ENCODE measurements around the gene CHRDL2.

CHRDL2 gene

GRCh38 chr11:74739546-74740270, 8.5 kb upstream of the CHRDL2 start:
- TF ChIP-seq IKZF3 (tag by site-specific recombination; IDR thresholded peaks at IDR 0.05) (peak; percentile 77), KLF1 (tag by site-specific recombination; IDR thresholded peaks at IDR 0.05) (no peak), ZBTB20 (tag by site-specific recombination; IDR thresholded peaks at IDR 0.05) (peak; percentile 73), ZNF658 (tag by site-specific recombination; IDR thresholded peaks at IDR 0.05) (no peak), ZBTB17 (tag by site-specific recombination; IDR thresholded peaks at IDR 0.05) (peak; percentile 94), FEZF1 (tag by site-specific recombination; IDR thresholded peaks at IDR 0.05) (no peak), ZNF654 (tag by site-specific recombination; IDR thresholded peaks at IDR 0.05; ENCODE audit: low read depth) (peak; percentile 51), CTCF (tag by site-specific recombination; IDR thresholded peaks at IDR 0.05) (peak; percentile 44; the same call in 1 of the 2 replicates), SP7 (tag by site-specific recombination; IDR thresholded peaks at IDR 0.05) (no peak), ZNF23 (tag by site-specific recombination; IDR thresholded peaks at IDR 0.05; ENCODE audit: borderline replicate concordance) (no peak), SALL2 (tag by site-specific recombination; IDR thresholded peaks at IDR 0.05; ENCODE audit: borderline replicate concordance) (no peak)
- no peaks in the 10 kb centered on the region for H3K36me3 ChIP-seq (ENCODE audit: control insufficient read depth in 2 of 2, insufficient read depth in 1 of 2, low read length in 2 of 2)
- H3K27ac ChIP-seq (ENCODE audit: extremely low read depth, low read depth, low read length) = no peak overlapping the region
- no peaks in the 10 kb centered on the region for H3K9me3 ChIP-seq (ENCODE audit: control insufficient read depth, insufficient read depth, low read depth, low read length)
- ChIA-PET POLR2A (no interaction called here), CTCF (interaction anchor here (0.6 to 5.5 kb wide), 32 partner anchors 8 to 859 kb away, joined by 3 to 63 read pairs (median 4); no protein-coding TSS in a partner anchor)
- H3K4me3 ChIP-seq (ENCODE audit: low read depth, low read length) = no peak overlapping the region
- no peaks in the 10 kb centered on the region for H3K4me1 ChIP-seq (ENCODE audit: control insufficient read depth, insufficient read depth, low read length)

GRCh38 chr11:74736031-74736430, 4.8 kb upstream of the CHRDL2 start:
- CTCF ChIA-PET = interaction anchor here (0.8 to 2.4 kb wide), 4 partner anchors 9 to 101 kb away, joined by 4 to 8 read pairs (median 5); no protein-coding TSS in a partner anchor
- POLR2A ChIA-PET = no interaction called here
- no peaks in the 10 kb centered on the region for H3K36me3 ChIP-seq (ENCODE audit: control insufficient read depth in 2 of 2, insufficient read depth in 1 of 2, low read length in 2 of 2)
- H3K27ac ChIP-seq (ENCODE audit: extremely low read depth, low read depth, low read length) = no peak overlapping the region
- H3K4me1 ChIP-seq (ENCODE audit: control insufficient read depth, insufficient read depth, low read length) = no peaks in the 10 kb centered on the region
- H3K4me3 ChIP-seq (ENCODE audit: low read depth, low read length) = no peak overlapping the region
- H3K9me3 ChIP-seq (ENCODE audit: control insufficient read depth, insufficient read depth, low read depth, low read length) = no peaks in the 10 kb centered on the region
- TF ChIP-seq ZNF391 (tag by site-specific recombination; IDR thresholded peaks at IDR 0.05; ENCODE audit: borderline replicate concordance, low read depth) = no peak
- TF ChIP-seq GLIS2 (tag by site-specific recombination; IDR thresholded peaks at IDR 0.05) = no peak
- 0 out of 2 replicates have a peak, but pooled peaks have one; percentile 26 for TF ChIP-seq ZBTB11 (tag by site-specific recombination; conservative IDR thresholded peaks at IDR 0.05; ENCODE audit: low read depth)
- no peak for TF ChIP-seq ZNF362 (tag by site-specific recombination; IDR thresholded peaks at IDR 0.05)
- peak; percentile 50; the same call in 1 of the 2 replicates for TF ChIP-seq ZNF394 (tag by site-specific recombination; IDR thresholded peaks at IDR 0.05; ENCODE audit: borderline replicate concordance)
- TF ChIP-seq ZFP37 (tag by site-specific recombination; IDR thresholded peaks at IDR 0.05) = no peak
- TF ChIP-seq FEZF1 (tag by site-specific recombination; IDR thresholded peaks at IDR 0.05) = no peak
- no peak for TF ChIP-seq ZNF16 (tag by site-specific recombination; IDR thresholded peaks at IDR 0.05; ENCODE audit: low read depth)
- TF ChIP-seq ZNF518A (tag by site-specific recombination; conservative IDR thresholded peaks at IDR 0.05; ENCODE audit: low read depth) = peak; percentile 55; the same call in 1 of the 2 replicates
- no peak for TF ChIP-seq BCL11B (tag by site-specific recombination; IDR thresholded peaks at IDR 0.05; ENCODE audit: low read depth)
- TF ChIP-seq ZNF645 (tag by site-specific recombination; IDR thresholded peaks at IDR 0.05) = no peak
